Left ventricle myocardium inferior (tissue), 1 donor: ENCODE results near the gene NCBP3. TPM values are rescaled to one million over a fixed set of nuclear protein-coding genes. Genes with fewer than 3 reads are reported as not detected.

ENCODE experiments used
- DNase-seq: peaks from one replicate; pipeline ENCODE4 v3.0.0-alpha.2; 2020
- H3K27ac ChIP-seq: fragments of 200-600 bp; replicated peaks from 2 replicates; pipeline ENCODE4 v1.8.0; 2021
- H3K27me3 ChIP-seq: fragments of 200-600 bp; 2 replicates; pipeline ENCODE4 v1.8.0; 2021; ENCODE audit warnings: low read depth
- H3K36me3 ChIP-seq: fragments of 200-600 bp; 2 replicates; pipeline ENCODE4 v1.8.0; 2021
- H3K4me1 ChIP-seq: fragments of 200-600 bp; 2 replicates; pipeline ENCODE4 v1.8.0; 2021
- H3K4me3 ChIP-seq: fragments of 200-600 bp; 2 replicates; pipeline ENCODE4 v1.8.0; 2021; ENCODE audit warnings: mild to moderate bottlenecking, moderate library complexity
- H3K9me3 ChIP-seq: fragments of 200-600 bp; replicated peaks from 2 replicates; pipeline ENCODE4 v1.8.0; 2021
- intact Hi-C: fragments of 100-400 bp; cut with micrococcal nuclease; formaldehyde crosslinking; loops from one replicate; pipeline ENCODE4 v1.11.0; 2022
- long read RNA-seq: library from polyadenylated mRNA; unstranded; transcript quantifications from one replicate; pipeline ENCODE4 v2.0.0, GENCODE V29; 2021
- total RNA-seq: library from RNA; stranded (reverse); fragmentation: NEBNext Ultra II Directional; extraction: Animal tissue kit (Norgen Biotek cat#: 25700); gene quantifications from one replicate; pipeline ENCODE4 v1.2.1, GENCODE V29; 2021
- TF ChIP-seq, protein P1 (sequence below): fragments of 200-600 bp; IDR thresholded peaks from 2 replicates; pipeline ENCODE4 v1.8.0; 2021; ENCODE audit warnings: antibody characterized with exemption, mild to moderate bottlenecking, borderline replicate concordance
- donor health status: DM: no; HTN: yes; CAD: no; lungs with severe emphysema.

The NCBP3 gene, protein sequence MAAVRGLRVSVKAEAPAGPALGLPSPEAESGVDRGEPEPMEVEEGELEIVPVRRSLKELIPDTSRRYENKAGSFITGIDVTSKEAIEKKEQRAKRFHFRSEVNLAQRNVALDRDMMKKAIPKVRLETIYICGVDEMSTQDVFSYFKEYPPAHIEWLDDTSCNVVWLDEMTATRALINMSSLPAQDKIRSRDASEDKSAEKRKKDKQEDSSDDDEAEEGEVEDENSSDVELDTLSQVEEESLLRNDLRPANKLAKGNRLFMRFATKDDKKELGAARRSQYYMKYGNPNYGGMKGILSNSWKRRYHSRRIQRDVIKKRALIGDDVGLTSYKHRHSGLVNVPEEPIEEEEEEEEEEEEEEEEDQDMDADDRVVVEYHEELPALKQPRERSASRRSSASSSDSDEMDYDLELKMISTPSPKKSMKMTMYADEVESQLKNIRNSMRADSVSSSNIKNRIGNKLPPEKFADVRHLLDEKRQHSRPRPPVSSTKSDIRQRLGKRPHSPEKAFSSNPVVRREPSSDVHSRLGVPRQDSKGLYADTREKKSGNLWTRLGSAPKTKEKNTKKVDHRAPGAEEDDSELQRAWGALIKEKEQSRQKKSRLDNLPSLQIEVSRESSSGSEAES
- total RNA-seq, result 18.2 TPM
- long read RNA-seq, full-length matches to known transcripts, result 6 of 17 reads
- long read RNA-seq, partial matches to known transcripts, result 3 of 17 reads
- long read RNA-seq, other reads (novel, unspliced or antisense), result 8 of 17 reads

DNA sequence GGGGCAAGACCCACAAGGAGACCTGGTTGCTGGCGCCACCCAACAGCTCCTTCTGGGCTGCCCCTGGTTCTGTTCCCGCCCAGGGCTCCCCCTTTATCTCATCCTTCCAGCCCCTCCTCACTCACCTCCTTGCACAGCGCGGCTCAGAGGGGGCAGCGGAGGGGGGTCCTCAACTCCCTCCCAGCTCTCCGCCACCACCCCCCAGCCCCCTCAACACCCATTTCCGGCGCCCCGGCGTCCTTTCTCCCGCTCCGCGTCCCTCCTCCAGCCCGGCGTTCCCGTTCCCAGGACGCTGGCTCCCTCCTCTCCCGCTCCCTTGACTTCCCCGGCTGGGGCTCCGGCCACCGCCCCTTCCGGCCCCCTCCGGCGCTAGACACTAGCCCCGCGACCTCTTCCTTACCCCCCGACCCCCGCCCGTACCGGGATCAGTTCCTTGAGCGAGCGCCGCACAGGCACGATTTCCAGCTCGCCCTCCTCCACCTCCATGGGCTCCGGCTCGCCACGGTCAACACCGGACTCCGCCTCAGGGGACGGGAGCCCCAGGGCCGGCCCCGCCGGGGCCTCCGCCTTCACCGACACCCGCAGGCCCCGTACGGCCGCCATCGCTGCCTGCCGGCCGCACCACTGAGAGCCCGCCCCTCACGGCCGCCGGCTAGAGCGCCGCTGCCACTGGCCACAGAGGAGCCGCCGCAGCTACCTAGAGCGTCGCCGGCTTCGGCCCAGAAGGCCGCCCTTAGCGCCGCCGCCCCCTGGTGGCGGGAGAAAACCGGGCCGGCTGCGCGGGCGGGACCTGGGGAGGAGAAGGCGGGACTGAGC is at the start of gene NCBP3:
Gene NCBP3, minus strand, starts transcription at position 626 of the 816 bp plus-strand sequence. Its CDS starts 23 bp downstream, at position 603.
- peak; percentile 90 for DNase-seq
- Histone ChIP-seq H3K4me3 (peak within 1 kb of the TSS; percentile 99), H3K9me3 (no peaks in the 10 kb centered on the region), H3K36me3 (peaks cover 28% of the 10 kb centered on the region), H3K27me3 (no peaks in the 10 kb centered on the region), H3K4me1 (peaks cover 40% of the 10 kb centered on the region), H3K27ac (peak within 1 kb of the TSS; percentile 95)
- TF ChIP-seq, protein P1, sequence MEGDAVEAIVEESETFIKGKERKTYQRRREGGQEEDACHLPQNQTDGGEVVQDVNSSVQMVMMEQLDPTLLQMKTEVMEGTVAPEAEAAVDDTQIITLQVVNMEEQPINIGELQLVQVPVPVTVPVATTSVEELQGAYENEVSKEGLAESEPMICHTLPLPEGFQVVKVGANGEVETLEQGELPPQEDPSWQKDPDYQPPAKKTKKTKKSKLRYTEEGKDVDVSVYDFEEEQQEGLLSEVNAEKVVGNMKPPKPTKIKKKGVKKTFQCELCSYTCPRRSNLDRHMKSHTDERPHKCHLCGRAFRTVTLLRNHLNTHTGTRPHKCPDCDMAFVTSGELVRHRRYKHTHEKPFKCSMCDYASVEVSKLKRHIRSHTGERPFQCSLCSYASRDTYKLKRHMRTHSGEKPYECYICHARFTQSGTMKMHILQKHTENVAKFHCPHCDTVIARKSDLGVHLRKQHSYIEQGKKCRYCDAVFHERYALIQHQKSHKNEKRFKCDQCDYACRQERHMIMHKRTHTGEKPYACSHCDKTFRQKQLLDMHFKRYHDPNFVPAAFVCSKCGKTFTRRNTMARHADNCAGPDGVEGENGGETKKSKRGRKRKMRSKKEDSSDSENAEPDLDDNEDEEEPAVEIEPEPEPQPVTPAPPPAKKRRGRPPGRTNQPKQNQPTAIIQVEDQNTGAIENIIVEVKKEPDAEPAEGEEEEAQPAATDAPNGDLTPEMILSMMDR, result peak; percentile 96
- intact Hi-C loops, result no loop called here

DNA sequence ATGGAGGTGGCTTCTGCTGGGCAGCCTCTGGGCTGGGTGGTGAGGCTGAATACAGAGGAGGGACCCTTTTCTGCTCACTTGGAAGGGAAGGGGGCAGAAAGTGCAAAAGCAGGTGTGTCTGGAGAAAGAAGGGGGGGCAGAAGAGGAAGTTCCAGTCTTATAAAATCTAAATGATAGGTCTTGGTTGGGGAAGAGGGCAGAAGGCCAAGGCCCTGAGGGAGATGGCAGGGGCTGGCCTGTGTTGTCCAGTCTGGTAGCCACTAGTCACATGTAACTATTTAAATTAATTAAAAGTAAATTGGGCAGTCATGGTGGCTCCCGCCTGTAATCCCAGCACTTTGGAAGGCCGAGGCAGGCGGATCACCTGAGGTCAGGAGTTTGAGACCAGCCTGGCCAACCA is 49.3 kb upstream of the NCBP3 start:
- Histone ChIP-seq H3K9me3 (no peaks in the 10 kb centered on the region), H3K36me3 (no peaks in the 10 kb centered on the region), H3K27ac (peak overlapping the region; percentile 90), H3K27me3 (no peaks in the 10 kb centered on the region), H3K4me1 (peaks cover 58% of the 10 kb centered on the region), H3K4me3 (no peak overlapping the region)
- no peak for DNase-seq
- intact Hi-C loops, result no loop called here
- TF ChIP-seq, protein P1, result no peak

DNA sequence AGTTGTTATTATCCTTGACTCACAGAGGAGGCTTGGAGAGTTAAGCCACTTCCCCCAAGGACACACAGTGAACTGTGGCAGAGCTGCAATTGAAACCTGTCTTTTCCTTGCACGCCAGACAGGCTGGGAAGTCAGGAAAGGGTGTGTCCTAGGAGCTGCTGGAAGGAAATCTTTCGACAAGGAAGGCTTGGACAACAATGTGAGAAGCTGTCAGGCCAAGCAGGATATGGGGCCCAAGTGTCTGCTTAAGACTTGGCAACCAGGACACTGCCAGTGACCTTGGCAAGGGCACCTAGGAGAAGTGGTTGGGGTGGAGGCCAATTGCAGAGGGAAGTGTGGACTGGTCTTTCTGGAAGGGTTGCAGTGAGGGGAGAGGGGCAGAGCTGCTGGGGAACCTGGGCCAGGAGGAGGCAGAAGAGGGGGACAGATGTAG is 48.9 kb upstream of the NCBP3 start:
- Histone ChIP-seq H3K36me3 (no peaks in the 10 kb centered on the region), H3K27ac (peak overlapping the region; percentile 90), H3K4me3 (no peak overlapping the region), H3K9me3 (no peaks in the 10 kb centered on the region), H3K27me3 (no peaks in the 10 kb centered on the region), H3K4me1 (peaks cover 62% of the 10 kb centered on the region)
- TF ChIP-seq, protein P1, result no peak
- no peak for DNase-seq
- intact Hi-C loops, result no loop called here

DNA sequence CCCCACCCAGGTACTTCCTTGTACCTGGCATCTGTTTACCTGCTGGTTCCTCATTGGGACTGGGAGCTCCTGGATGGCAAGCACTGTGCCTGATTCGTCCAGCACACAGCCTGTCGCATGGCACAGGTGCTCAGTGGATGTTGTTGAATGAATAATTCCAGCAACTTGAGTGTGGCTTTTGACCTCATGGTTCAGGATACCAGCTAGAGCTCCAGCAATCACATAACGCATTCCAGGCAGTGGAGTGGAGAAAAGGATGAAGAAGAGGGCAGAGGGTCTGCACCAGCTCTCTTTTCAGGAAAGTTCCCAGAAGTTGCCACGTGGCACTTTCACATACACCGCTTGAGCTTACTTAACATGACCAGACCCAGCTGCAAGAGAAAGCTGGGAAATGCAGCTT is 48.1 kb upstream of the NCBP3 start:
- intact Hi-C loops, result no loop called here
- Histone ChIP-seq H3K4me1 (peaks cover 69% of the 10 kb centered on the region), H3K4me3 (peak overlapping the region; percentile 9)

More for the DNA sequence above, 48.1 kb upstream of the NCBP3 start:
- H3K27ac ChIP-seq, result peak overlapping the region; percentile 90
- no peaks in the 10 kb centered on the region for H3K9me3 ChIP-seq
- H3K27me3 ChIP-seq, result no peaks in the 10 kb centered on the region
- TF ChIP-seq, protein P1, result no peak
- no peak for DNase-seq
- H3K36me3 ChIP-seq, result no peaks in the 10 kb centered on the region
